ENCODE data around the gene MEIKIN. TPM values are rescaled to one million over a fixed set of nuclear protein-coding genes. Genes with fewer than 3 reads are reported as not detected.

Gene MEIKIN
- total RNA-seq, 2 donors from 2014 or later: 39.2 TPM; not detected in 1

DNA sequence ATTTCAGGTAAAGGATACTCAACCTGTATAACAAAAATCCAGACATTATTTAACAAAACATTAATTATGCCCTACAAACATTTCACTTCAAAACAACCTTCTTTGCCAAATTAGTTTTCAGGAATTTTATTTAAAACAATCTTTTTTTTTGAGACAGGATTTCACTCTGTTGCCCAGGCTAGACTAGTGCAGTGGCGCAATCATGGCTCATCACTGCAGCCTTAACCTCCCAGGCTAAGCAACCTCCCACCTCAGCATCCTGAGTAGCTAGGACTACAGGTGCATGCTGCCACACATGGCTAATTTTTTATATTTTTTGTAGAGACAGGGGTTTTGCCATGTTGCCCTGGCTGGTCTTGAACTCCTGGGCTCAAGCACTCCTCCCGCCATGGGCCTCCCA lies 152.6 kb downstream of the MEIKIN start:
- Histone ChIP-seq H3K4me1 (peaks cover 43% of the 10 kb centered on the region), H3K27me3 (no peaks in the 10 kb centered on the region), H3K4me3 (no peak overlapping the region), H3K27ac (no peak overlapping the region), H3K36me3 (replicated peaks in 1 of 2; ENCODE audit: insufficient read depth in 1 of 2, low read depth in 2 of 2) (no peaks in the 10 kb centered on the region), H3K9me3 (no peaks in the 10 kb centered on the region)
- ATAC-seq (no peak), DNase-seq (no peak)
- WGBS, 2 donors: 95 to 98% methylated on average over 2 of the region's 2 CpGs
- TF ChIP-seq CTCF (IDR thresholded peaks at IDR 0.05) (no peak), POLR2A (IDR thresholded peaks at IDR 0.05) (no peak)
- intact Hi-C loops (cut with DNase I): no loop called here

DNA sequence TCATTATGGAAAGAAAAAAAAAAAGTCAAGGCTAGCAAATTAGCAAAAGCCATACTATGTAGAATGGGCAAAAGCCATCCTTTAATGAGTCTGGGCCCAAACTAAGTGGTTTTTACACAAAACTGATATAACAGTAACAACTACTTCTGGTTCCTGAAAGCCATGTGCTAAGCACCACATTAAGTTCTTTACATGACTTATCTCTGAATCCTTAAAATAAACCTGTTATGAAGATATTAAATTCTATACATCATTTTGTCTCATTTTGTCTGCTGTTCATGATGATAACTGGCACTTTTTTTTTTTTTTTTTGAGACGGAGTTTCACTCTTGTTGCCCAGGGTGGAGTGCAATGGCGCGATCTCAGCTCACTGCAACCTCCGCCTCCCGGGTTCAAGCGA lies 153.6 kb downstream of the MEIKIN start:
- Histone ChIP-seq H3K4me1 (peaks cover 49% of the 10 kb centered on the region), H3K27me3 (no peaks in the 10 kb centered on the region), H3K9me3 (no peaks in the 10 kb centered on the region), H3K36me3 (replicated peaks in 1 of 2; ENCODE audit: insufficient read depth in 1 of 2, low read depth in 2 of 2) (no peaks in the 10 kb centered on the region), H3K27ac (no peak overlapping the region), H3K4me3 (no peak overlapping the region)
- 95 to 98% methylated on average over 6 of the region's 6 CpGs for WGBS, 2 donors
- intact Hi-C loops (cut with DNase I): no loop called here
- TF ChIP-seq CTCF (IDR thresholded peaks at IDR 0.05): no peak
- TF ChIP-seq POLR2A (IDR thresholded peaks at IDR 0.05): no peak
- DNase-seq (no peak), ATAC-seq (no peak)

- no peak overlapping the region for H3K4me3 ChIP-seq
- peaks cover 55% of the 10 kb centered on the region for H3K4me1 ChIP-seq
- no peaks in the 10 kb centered on the region for H3K36me3 ChIP-seq (replicated peaks in 1 of 2; ENCODE audit: insufficient read depth in 1 of 2, low read depth in 2 of 2)
- ATAC-seq: no peak
- H3K27ac ChIP-seq: no peak overlapping the region
- DNase-seq: no peak
- no peaks in the 10 kb centered on the region for H3K9me3 ChIP-seq
- no peaks in the 10 kb centered on the region for H3K27me3 ChIP-seq
- intact Hi-C loops (cut with DNase I): no loop called here
- TF ChIP-seq CTCF (IDR thresholded peaks at IDR 0.05) (no peak), POLR2A (IDR thresholded peaks at IDR 0.05) (no peak)
- 83 to 100% methylated on average over 2 of the region's 2 CpGs for WGBS, 2 donors
Measured at GRCh38 chr5:131790550-131790949, 154.9 kb downstream of the MEIKIN start.

DNA sequence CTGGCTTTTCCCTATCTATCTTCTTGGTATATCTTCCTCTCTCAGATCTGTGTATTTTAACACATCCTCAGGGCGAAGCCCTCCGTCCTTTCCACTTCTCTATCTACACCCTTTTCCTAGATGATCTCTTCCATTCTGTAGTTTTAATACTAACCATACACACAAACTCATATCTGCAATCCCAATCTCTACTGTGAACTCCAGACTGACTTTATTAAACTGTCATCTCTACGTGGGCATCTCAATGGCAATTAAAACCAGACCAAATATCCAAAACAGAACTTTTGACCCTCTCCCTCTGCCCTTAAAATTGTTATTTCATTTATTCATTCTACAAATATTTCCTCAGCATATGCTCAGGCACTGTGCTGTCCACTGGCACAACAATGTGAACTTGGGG lies 155.7 kb downstream of the MEIKIN start:
- ATAC-seq (no peak), DNase-seq (no peak)
- no peaks in the 10 kb centered on the region for H3K9me3 ChIP-seq
- H3K27me3 ChIP-seq: no peaks in the 10 kb centered on the region
- TF ChIP-seq POLR2A (IDR thresholded peaks at IDR 0.05): no peak
- no peak for TF ChIP-seq CTCF (IDR thresholded peaks at IDR 0.05)
- intact Hi-C loops (cut with DNase I): no loop called here
- WGBS, 2 donors: 83 to 86% methylated on average over 3 of the region's 3 CpGs
- no peak overlapping the region for H3K27ac ChIP-seq
- no peaks in the 10 kb centered on the region for H3K36me3 ChIP-seq (replicated peaks in 1 of 2; ENCODE audit: insufficient read depth in 1 of 2, low read depth in 2 of 2)
- no peak overlapping the region for H3K4me3 ChIP-seq
- peaks cover 51% of the 10 kb centered on the region for H3K4me1 ChIP-seq

DNA sequence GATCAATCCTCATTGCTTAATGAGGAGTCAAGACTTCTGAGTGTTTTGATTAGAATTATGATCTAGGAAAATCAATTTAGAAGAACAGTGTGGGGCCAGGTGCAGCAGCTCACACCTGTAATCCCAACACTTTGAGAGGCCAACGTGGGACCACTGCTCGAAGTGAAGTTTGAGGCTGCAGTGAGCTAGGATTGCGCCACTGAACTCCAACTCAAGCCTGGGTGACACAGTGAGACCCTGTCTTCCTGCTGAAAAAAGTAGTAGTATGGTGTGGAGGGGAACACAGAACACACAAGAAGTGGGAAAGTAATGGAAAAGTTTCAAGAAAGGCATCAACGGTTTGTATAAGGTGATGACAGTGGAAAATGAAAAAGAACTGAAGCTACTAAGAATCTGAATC lies 157.7 kb downstream of the MEIKIN start:
- H3K36me3 ChIP-seq (replicated peaks in 1 of 2; ENCODE audit: insufficient read depth in 1 of 2, low read depth in 2 of 2): no peaks in the 10 kb centered on the region
- ATAC-seq: no peak
- H3K27me3 ChIP-seq: no peaks in the 10 kb centered on the region
- H3K4me1 ChIP-seq: peaks cover 37% of the 10 kb centered on the region
- no peak overlapping the region for H3K4me3 ChIP-seq
- TF ChIP-seq POLR2A (IDR thresholded peaks at IDR 0.05) (no peak), CTCF (IDR thresholded peaks at IDR 0.05) (no peak)
- WGBS, 2 donors: 45 to 48% methylated on average over 4 of the region's 4 CpGs
- intact Hi-C loops (cut with DNase I): no loop called here
- H3K9me3 ChIP-seq: no peaks in the 10 kb centered on the region
- DNase-seq: no peak
- no peak overlapping the region for H3K27ac ChIP-seq
